Bronchus fibroblast of lung (primary cell): ENCODE measurements around the gene OPRPN. TPM values are rescaled to one million over a fixed set of nuclear protein-coding genes. Genes with fewer than 3 reads are reported as not detected.

ENCODE experiments used
- total RNA-seq: library from RNA; depleted of rRNA; stranded (reverse); fragments of >200 nt; gene quantifications from 2 replicates; pipeline ENCODE4 v1.2.3, GENCODE V29; 2015

Gene OPRPN, protein sequence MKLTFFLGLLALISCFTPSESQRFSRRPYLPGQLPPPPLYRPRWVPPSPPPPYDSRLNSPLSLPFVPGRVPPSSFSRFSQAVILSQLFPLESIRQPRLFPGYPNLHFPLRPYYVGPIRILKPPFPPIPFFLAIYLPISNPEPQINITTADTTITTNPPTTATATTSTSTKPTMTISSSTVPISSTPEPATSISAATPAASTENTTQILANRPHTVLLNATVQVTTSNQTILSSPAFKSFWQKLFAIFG
- not detected in 2 replicates for total RNA-seq

DNA sequence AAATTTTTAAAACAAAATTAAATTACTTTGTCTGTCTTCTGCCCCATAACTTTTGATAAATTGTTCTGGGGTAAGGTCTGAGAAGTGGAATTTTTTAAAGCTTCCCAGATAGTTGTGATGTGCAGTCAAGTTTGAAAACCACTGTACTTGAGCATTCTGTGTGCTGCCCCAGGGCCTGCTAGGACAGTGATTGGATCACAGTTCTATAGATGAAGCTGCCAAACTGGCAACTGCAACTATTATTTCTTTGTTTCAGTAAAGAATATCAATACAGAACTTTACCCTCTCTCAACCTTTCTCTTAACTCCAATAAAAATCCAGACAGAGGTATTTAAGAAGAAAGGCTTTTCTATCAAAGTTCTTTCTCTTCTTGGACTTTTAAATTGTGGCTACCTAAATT is at the start of gene OPRPN:
Gene OPRPN, plus strand, starts transcription at position 361 of the 400 bp plus-strand sequence. CDS start 1,346 bp downstream, outside the sequence.

DNA sequence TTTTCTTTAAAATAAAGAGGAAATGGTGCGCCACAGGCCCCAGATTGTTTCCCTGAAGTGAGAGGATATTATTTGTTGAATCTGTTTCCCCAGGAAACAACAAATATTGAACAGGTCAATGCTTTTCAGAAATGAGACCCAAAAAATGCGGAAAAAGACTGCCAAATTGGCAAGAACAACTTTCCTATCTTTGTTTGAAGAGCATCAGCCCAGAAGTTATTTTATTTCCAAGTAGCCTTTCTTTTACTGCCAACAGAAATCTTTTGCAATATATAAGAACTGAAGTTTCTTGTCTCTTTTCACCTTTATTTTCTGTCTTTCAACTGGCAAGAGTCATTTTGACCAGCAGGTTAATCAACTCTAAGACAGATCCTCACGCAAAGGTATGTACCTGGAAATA is 37.3 kb upstream of the OPRPN start, which contains the start of gene SMR3A:
Gene SMR3A, plus strand, starts transcription at position 301 of the 400 bp plus-strand sequence. CDS start 1,356 bp downstream, outside the sequence.

DNA sequence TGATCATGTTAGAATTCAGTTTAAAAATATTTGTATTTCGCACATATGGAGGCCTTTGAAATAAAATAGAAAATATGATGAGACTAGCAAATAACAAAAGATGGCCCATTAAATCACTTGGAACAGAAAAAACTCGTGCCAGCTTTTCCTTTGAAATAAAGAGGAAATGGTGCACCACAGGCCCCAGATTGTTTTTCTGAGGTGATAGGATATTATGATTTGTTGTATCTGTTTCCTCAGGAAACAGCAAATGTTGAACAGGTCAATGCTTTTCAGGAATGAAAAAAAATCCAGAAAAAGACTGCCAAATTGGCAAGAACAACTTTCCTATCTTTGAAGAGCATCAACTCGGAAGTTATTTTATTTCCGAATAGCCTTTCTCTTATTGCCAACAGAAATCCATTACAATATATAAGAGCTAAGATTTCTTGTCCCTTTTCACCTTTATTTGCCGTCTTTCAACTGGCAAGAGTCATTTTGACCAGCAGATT is 15.0 kb upstream of the OPRPN start, which contains the start of gene SMR3B:
Gene SMR3B, plus strand, starts transcription at position 441 of the 491 bp plus-strand sequence. CDS start 1,380 bp downstream, outside the sequence.

Other genes with a start within 250 kb of the OPRPN start
- gene PRR27, start 243.7 kb upstream of the OPRPN start, total RNA-seq = not detected in 2 replicates
- gene ODAM, start 202.2 kb upstream of the OPRPN start, total RNA-seq = not detected in 2 replicates
- gene FDCSP, start 171.8 kb upstream of the OPRPN start, total RNA-seq = 0.67 TPM in 1 of 2 replicates, not detected in the other
- gene CSN3, start 155.3 kb upstream of the OPRPN start, total RNA-seq = not detected in 2 replicates
- gene CABS1, start 63.0 kb upstream of the OPRPN start, total RNA-seq = not detected in 2 replicates
- gene SMR3A, start 37.2 kb upstream of the OPRPN start, total RNA-seq = not detected in 2 replicates
- not detected in 2 replicates for gene SMR3B, start 14.8 kb upstream of the OPRPN start, total RNA-seq
- not detected in 2 replicates for gene MUC7, start 74.3 kb downstream of the OPRPN start, total RNA-seq
- not detected in 2 replicates for gene AMTN, start 120.6 kb downstream of the OPRPN start, total RNA-seq
- gene AMBN, start 194.3 kb downstream of the OPRPN start, total RNA-seq = not detected in 2 replicates
- gene ENAM, start 230.8 kb downstream of the OPRPN start, total RNA-seq = not detected in 2 replicates